Measurements from ENCODE around the gene NINJ2.
A peak's percentile ranks its signal among the peaks of the same experiment; 100 is the strongest.
"Not testable (repeated sequence)": the region's sequence is repeated elsewhere in the genome, so short reads cannot be mapped to it uniquely, and the experiment has no call there.

The NINJ2 gene

DNA sequence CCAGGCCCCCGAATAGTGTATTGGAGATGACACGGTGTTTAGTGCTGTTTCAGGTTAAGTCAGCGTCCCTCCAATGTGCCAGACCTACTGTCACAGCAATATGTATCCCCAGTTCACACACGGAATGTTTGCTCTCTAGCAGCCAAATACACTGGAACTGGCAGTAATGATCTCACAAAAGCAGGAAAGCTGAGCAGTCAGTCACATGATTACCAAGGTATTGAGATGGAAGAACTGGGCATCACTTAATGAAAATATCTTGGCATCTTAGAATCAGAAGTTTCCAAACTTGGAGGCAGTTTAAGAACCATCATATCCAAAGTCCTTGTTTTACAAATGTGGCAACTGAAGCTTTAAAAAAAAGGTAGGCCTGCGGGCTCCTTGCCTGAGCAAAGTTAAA, 23.3 kb downstream of the NINJ2 start:
- DNase-seq: no peak

DNA sequence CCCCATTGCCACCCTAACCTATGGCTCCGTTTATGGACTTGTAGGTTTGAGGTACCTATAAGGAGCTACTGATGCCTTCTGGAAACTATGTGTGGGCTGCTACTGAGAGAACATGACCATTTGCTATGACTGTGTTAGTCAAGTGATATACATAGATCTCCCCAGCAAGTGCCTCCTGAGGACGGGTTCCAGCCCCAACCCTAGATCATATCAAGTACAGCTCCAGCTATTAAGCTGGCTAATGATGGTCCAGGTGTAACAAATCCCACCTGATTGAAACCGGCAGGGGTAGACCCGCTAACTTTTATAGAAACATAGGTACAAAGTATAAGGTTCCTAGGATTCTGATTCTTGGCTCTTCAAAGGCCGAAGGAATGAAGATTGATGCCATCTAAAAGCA, 23.7 kb downstream of the NINJ2 start:
- no peak for DNase-seq

DNA sequence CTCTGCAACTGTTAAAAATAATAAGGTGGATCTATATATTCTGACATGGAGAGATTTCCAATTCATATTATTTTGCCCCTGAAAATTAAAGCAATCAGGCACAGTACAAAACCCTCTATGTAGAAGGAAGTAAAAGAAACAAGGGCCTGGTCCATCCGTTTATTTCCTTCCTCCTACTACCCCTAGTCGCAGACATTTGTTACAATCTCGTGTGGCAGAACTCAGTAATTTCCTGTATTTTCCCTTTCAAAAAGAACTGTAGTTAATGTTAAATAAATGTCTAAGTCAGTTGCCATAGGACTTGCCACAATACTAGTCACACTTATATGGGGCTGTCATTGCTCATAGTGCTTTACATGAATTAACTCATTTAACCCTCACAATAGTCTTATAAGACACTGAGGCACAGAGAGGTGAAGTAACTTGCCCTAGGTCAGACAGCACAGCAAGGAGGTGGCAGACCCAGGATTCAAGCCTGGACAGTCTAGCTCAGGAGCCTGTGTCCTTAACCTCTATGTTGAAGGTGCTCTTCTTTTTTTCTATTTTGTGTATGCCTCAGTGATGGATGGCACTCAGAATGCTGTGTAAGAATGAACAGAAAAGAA, 24.2 kb downstream of the NINJ2 start:
- DNase-seq: no peak

DNA sequence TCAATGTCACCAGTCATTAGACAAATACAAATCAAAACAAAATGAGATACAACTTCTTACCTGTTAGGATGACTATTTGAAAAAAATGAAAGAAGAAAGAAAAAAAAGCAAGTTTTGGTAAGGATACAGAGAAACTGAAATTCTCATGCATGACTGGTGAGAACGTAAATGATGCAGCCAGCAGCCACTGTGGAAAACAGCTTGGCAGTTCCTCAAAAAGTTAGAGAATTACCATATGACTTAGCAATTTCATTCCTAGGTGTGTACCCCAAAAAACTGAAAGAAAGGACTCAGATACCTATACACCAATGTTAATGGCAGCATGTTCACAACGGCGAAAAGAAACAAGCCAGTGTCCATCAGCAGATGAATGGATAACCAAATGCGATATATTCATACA, 26.6 kb downstream of the NINJ2 start:
- no peak for DNase-seq

DNA sequence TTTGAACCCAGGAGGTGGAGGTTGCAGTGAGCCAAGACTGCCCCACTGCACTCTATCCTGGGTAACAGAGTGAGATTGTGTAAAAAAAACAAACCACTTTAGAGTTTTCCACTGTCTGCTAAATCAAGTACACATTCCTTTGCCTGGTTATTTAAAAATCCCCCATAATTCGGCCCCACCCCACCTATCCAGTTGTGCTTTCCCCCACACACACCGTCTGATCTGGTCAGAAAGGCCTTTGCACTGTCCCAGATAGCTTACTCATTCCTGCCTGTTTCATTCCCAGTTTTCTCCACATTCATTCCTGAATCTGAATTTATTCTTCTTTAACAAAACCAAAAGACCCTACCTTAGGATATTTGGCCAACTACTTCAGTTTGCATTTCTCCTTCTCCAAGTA, 29.5 kb downstream of the NINJ2 start:
- DNase-seq: no peak

DNA sequence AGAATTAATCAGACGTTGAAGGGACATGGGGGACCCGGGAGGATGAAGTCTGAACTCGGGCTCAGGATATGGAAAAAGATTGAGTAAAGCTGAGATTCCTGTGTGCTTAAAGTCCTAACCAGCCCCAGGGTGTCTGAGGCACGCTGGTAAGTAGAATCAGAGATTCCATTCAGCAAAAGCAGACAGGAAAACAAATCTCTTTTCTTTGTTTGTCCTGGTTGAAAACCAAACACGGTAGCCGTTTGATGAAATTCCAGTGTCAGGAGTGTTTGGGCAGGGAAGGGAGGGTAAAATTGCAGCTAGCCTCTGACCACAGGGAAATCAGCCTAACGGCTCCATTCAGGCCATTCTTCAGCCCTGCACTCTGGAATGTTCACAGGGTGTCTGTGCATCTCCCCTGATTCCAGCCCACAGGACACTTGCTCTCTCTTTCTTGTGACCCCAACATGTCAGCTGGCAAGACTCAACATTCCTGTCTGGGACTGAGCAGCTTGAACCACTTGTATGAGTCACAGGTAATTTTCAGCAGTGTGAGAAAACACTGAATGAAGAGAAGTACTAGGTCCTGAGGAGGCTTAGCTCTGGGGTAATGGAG, 31.0 kb downstream of the NINJ2 start:
- peak; percentile 74 for DNase-seq

DNA sequence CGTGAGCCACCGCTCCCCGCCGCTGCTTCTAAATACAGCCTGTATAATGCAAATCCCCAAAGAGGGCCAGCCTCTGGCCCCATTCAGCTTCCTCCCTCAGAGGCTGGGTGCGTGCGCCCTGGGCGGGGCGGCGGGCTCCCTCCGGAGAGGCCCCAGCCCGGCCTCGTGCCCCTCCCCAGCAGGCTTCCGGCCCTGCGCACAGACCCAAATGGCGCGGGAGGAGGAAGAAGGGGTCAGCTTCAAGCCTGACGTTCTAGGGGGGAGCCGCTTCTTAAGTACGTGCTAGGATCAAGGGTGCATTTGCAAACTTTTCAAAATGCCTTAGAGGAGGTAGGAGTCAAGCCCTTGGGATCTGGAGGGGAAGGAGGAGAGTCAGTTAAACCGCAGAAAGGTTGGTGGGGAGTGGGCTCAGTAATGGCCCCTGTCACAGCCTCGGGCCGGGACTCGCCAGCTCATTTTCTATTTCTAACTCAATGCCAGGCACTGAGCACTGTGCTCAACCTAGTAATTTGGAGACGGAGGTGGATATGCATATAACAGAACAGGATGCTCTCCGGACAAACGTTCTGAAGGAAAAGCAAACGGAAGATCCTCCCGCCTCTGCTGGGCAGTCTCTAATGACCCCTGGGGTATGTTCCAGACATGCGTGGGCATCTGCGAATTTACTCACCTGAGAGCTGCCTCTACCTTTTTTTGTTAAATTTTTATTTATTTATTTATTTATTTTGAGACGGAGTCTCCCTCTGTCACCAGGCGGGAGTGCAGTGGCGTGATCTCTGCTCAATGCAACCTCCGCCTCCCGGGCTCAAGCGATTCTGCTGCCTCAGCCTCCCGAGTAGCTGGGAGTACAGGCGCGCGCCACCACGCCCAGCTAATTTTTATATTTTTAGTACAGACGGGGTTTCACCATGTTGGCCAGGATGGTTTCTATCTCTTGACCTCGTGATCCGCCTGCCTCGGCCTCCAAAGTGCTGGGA, 32.3 kb downstream of the NINJ2 start:
- no peak for DNase-seq

DNA sequence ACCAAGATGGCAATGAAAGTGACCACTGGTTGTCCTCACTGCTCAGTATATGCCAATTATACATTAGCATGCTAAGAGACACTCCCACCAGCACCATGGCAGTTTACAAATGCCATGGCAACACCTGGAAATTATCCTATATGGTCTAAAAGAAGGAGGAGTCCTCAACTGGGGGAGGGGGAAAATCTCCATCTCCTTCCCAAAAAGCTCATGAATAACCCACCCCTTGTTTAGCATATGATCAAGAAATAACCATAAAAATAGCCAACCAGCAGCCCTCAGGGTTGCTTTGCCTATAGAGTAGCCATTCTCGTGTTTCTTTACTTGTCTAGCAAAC, 34.5 kb downstream of the NINJ2 start:
- not testable (repeated sequence) for DNase-seq

DNA sequence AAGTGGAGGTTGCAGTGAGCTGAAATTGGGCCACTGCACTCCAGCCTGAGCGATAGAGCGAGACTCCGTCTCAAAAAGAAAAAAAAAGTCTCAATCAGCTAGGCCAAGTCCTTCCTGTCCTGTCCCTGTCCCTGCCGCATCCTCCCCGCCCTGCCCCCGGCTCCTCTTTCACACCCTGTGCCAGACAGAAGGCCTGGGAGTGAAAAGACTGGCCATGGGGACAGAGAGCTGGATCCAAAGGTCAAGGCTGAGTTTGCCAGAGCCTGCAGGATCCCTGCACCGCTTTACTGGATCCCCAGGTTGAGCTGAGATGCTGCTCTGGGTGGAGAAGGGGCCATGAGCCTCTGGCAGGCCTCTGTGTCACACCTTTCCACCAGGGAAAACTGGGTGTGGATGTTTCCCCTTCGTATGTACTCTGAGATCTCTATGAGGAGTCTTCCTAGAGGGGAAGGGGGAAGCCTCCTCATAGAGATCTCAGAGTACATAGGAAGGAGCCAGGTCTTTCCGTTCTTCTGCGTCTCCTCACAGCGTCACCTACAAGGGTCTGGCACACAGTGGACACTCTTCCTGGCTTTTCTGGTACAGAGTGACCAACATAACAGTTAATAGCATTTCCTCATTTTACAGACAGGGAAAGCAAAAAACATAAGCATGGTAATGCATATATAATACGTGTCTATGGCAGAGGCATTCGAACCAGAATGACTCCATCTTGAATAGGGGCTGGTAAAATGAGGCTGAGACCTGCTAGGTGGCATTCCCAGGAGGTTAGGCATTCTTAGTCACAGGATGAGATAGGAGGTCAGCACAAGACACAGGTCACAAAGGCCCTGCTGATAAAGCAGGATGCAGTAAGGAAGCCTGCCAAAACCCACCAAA, 35.1 kb downstream of the NINJ2 start:
- no peak for DNase-seq

DNA sequence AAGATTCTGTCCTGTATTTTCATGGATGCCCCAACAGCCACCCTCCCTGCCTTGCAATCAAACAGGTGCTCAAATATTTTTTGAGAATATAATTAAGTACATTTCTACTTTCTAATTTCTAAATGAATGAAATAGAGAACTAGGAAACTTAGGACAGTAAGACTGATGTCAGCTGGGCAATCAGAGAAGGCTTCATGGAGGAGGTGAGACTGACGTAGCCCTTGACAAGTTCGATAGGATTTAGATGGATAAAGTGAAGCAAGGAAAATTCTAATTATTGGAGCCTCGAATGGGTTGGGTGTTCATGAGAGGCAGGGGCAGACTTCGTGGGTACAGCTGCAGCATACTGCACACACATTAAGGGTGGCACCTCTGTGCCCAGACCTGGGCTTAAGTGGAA, 36.0 kb downstream of the NINJ2 start:
- no peak for DNase-seq

DNA sequence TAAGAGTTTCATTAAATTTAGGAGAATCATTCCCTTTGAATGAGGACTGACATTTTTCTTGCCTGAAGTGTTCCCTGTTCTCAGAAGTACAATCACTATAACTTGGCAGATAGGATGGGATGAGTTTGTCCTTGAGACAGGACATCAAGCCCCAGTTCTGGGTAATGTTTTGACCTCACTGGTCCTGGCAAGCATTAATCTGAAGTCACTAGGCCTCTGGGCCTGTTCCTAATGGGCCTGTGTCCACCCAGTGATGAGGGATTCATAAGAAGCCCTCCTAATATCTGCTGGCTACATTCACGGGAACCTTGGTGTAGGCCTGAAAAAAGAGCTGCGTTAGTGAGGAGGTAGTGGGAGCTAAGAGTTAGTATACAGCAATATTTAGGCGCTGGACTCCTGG, 37.2 kb downstream of the NINJ2 start:
- no peak for DNase-seq

DNA sequence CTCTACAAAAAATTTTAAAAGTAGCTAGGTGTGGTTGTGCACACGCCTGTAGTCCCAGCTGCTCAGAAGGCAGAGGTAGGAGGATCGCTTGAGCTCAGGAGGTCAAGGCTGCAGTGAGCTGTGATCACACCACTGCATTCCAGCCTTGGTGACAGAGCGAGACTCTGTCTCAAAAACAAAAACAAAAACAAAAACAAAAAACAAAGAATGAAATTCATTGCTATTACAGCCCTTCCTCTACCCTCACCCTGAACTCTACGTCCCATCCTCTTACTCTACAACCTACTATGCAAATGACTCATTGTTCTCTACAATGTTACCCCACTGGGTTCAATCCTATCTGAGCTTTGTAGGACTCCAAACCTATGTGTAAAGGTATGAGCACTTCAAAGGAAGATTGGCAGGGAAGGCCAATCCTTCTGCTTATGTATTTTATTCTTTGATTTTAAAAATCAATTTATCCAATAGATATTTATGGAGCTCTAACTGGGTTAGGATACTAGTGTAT, 39.3 kb downstream of the NINJ2 start:
- no peak for DNase-seq

DNA sequence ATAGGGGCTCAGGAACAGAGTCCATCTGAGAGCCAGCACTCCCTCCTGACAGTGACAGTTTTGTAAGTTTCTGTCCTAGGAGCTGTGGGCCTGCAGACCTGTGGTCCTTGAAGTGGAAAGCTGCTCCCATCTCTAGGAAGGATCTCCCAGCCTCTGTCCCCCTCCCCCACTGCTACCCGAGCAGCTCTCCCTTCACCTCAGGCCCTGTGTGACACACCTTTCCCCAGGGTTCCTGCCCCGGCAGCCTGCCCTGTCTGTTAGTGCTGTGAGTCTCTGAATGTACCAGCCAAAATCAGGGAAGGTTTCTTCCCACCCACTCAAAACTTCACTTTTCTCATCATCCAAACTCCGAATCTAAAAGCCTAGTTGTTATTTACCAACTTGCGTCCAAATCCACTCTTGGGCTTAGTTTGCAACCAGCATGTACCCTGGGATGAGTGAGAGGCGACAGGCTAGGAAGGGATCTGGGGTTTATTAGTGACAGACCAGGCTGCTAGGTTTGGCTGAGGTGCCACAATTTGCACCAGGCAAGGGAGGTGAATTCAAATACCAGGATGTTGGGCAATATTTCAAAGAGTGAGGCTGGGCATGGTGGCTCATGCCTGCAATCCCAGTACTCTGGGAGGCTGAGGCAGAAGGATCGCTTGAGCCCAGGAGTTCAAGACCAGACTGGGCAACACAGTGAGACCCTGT, 39.9 kb downstream of the NINJ2 start:
- no peak for DNase-seq

DNA sequence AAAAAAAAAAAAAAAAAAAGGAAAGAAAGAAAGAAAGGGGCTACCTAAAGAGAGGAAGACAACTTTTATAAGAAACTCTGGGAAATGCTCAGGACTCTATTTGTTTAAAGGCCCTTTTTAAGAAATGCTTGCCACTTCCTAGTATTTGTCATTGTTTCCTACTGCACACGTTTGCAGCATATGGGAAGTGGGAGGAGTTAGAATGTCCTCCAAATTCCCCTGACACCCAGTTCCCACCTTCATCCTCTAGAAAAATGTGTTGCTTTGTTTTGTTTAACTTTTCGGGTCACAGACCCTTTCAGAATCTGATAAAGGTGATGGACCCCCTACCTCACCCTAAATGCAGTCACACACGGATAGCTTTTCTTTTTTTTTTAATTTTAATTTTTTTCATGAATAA, 40.8 kb downstream of the NINJ2 start:
- no peak for DNase-seq

DNA sequence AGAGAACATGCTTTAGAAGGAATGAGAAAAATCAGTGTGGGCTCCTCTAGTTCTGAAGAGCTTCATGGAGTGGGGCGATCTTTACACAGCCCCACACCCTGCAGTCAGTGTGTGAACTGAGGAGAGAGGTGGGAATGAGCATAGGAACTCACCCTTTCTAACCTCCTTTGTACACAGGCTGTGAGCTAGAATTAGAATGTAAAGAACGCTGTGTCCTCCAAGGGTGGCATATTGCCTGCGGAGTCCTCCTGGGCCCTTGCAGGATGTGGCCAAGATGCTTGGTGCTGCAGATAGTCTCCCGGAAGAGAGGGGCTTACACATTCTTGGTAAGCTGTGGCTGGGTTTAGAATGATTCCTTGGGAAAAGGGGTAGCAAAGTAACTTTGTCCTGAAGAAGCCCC, 43.9 kb downstream of the NINJ2 start:
- DNase-seq: no peak

DNA sequence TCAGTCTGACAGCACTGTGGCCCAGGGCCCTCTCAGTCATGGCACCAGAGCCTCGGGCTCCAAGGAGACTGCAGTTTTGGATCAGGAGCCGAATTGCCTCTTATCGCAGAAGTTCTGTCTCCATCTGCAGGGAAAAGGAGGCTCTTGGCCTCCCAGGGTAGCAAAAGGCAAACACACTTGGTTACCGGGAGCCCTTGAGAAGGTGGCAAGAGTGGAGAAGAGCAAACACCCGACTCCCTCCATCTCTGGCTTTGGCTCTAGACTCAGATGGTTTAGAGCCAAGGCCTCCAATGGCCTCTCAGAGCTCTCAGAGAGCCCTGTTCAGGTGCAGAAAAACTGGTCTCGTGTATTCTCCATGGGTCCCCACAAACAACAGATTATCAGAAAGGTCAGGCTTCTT, 44.6 kb downstream of the NINJ2 start:
- no peak for DNase-seq

DNA sequence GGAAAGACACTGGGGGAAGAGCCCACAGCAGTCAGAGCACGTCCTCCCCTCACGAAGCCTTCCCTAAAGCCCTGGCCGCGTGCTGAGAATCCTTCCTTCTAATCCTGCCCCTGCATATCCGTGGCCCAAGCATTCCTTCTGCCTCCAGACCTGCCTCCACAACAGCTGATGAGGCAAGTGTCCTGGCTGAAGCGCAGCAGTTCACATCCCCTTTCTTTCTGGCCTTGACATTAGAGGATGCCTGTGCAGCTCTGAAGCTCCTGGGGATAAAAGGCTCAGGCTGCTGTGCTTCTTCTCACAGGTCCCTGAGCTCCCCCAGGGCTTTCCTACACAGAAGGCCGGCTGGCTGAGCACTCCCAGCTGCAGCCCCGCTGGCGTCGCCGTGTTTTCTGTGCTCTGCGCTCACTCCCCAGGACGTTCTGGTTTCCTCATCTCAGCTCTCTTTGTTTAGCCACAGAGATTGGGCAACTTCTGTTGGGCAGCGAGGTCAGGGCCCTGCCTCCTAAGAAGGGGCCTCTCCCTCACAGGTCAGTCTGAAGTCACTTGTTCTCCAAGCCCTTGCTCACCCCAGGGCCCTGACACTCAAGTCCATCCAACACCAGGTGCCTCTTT, 45.8 kb downstream of the NINJ2 start:
- no peak for DNase-seq

DNA sequence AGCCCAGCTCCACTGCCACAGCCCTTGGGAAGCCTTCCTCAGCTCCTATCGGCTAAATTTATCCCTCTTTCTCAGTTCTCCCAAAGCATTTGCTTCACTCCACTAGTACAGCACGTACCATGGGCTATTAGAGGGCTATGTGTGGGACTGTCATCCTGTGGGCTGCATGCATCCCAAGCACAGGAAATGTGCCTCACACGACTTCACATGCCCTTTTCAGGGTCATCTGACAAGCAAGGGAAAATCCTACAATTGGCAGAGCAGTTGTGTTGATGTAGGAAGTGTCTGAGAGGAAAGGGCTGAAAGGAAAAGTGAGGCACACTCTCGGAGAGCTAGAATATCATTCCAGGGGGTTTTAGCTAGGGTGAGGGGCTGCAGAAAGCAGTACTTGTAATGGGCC, 47.6 kb downstream of the NINJ2 start:
- DNase-seq: no peak

DNA sequence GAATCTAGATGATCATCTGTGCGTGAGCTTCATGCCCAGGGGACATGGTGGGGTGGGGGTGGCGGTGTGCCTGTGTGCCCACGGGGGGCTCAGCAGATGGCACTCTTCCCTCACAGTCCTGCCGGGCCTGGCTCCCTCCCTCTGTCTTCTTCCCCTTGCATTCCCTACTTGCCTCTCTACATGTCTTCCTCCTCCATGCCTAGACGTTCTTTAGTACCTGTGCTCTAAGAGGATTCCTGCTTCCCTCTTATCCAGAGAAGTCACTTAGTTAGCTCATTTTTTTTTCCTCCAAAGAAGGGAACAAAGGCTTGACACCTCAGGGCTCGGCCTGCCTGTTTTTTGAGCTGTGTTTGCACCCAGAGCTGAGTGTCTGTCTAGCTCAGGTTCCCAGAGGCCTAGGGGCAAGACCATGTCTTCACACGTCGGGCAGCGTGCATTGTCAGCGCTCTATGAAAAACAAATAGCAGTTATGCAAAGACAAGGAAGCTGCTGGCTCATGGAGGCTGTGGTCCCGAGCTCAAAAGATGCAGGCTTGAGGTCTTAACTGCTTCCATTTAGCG, 48.8 kb downstream of the NINJ2 start:
- no peak for DNase-seq

DNA sequence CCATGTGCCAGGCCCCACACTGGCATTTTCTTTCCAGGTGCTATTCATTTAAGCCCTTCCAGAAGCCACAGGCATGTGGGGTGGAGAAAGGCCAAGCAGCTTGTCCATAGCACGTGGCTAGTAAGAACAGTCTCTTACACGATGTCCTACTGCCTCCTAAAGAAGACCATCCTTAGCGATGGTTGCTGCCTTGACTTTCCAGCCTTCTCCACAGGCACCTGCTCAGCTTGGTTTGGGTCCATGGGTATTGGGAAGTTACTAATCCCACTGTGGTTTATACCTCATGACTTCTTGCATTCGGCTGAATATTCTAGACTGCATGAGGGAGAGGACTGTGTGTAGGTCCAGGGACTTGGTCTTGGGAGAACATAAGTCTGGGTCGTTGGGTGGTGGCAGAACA, 49.2 kb downstream of the NINJ2 start:
- DNase-seq: no peak

DNA sequence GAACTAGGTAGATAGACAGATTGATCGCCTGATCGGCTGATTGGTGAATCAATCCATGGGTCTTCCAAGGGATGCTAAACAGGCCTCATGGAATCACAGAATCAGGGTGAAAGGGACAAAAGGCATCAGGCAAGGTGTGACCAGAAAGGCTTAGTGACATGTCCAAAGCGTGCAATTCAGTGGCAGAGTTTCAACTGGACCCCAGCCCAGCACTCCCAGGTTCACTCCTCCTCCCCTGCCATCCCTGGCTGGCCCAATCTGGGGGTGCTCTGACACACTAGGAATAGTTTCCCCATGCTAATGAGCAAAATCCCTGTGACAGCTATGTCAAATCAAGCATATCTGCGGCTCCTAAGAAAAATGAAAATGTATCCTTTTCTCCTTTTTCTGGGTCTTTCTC, 50.4 kb downstream of the NINJ2 start:
- DNase-seq: no peak

DNA sequence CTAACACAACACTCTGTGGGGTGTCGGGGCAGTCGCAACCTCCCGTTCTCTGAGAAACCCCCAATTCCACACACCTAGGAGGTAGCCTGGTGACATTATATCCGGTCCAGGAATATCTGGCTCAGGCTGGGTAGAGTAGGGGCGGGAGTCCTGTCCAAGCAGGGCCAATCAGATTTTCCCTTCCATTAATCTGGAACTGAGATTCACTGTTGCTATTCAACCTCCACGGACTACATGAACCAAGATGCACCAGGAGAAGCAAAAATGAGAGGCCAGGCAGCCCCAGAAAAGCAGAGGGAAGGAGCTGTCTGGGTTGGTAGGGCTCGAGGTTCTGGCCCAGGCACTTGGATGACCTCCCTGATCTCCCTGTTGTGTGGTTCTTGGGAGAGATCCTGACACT, 51.0 kb downstream of the NINJ2 start:
- no peak for DNase-seq
